Hindlimb muscle (tissue), 1 donor: ENCODE data around the gene RGS7. TPM values are rescaled to one million over a fixed set of nuclear protein-coding genes. Genes with fewer than 3 reads are reported as not detected.
A peak's percentile ranks its signal among the peaks of the same experiment; 100 is the strongest.
"Not testable (repeated sequence)": the region's sequence is repeated elsewhere in the genome, so short reads cannot be mapped to it uniquely, and the experiment has no call there.

ENCODE experiments used
- DNase-seq: peaks from one replicate; pipeline ENCODE4 v3.0.0-alpha.2; 2013
- polyA plus RNA-seq: library from polyadenylated mRNA; unstranded; fragments of 120-200 nt; gene quantifications from one replicate; pipeline ENCODE4 v1.2.1, GENCODE V29; 2013; ENCODE audit not compliant: insufficient read length

The RGS7 gene
- polyA plus RNA-seq, 1 donor = not detected

DNA sequence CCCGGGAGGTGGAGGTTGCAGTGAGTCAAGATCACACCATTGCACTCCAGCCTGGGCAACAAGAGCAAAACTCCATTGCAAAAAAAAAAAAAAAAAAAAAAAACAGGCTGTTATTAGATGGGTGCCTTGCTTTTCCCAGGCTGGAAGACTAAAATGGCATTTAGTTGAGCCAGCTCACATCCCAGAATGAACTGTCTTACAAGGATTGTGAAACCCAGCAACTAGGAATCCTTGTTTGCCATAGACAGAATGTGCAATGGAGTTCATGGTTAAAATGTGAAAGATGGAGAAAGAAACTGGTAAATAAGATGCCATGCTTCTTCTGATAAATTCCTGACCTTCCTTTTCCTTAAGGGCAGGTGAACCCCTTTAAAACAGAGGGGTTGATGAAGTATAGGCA lies 529.2 kb downstream of the RGS7 start:
- no peak for DNase-seq

DNA sequence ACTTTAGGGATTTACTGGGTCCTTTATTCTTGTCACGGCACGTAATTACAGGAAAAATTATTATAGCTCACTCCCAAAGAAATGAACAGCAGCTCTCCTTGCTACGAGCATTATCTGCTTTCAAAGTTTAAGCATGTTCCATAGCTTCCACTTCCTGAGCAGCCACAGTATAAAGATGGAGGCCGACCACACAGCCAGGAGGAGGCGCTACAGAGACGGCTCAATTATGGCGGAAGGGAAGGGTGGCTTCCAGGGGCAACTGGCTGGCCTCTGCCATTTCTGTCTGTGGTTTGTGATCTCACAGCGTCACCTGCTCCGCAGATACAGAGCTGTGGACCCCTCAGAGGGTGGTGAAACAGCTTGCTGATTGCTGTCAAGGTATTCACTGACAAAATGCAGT lies 532.8 kb downstream of the RGS7 start:
- no peak for DNase-seq

- DNase-seq = no peak
Measured at GRCh38 chr1:240823357-240823756, 533.6 kb downstream of the RGS7 start.

DNA sequence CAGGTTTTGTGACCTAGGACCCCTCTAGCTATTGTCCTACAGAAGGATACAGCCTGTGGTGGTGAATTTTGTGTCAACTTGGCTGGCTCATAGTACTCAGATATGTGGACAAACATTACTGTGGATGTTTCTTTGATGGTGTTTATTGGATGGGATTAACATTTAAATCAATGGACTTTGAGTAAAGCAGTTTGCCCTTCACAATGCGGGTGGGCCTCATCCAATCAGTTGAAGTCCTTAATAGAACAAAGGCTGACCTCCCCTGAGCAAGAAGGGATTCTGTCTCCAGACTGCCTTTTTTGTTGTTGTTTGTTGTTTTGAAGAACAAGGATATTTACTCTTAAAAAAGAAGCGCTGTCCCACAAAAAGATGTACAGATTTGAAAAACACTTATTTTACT lies 535.1 kb downstream of the RGS7 start:
- DNase-seq = no peak

DNA sequence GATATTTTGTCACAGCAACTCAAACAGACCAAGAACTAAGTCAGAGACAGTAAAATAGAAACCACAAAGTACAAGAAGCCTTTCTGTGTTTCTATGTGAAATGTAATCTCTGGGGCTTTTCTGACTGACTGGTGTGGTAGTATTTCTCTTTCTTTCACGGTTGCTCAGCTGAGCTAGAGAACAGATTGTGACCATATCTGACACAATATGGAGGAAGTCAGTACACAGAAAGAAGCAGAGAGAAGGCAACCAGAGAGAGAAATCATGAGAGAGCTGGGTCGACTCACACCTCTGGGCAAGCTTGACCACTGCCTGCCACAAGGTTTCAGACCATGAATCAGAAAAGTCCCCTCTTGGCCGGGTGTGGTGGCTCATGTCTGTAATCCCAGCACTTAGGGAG lies 536.2 kb downstream of the RGS7 start:
- no peak for DNase-seq

DNA sequence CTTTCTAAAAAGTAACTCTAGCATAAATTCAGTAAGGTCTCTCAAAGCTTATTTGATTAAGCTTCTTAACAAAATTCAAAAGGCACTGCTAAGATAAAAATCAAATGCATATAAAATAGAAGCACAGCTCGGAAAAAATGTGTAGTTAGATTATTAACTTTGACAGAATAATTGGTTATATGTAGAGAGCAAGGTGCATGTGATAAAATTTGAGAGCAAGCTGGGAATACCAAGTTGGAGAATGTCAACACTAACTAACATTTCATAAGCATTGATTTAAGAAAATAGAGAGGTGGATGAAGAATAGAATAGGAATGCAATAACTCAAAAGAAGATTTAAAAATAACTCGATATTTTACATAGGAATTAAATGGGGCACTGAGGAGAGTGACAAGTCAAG lies 540.5 kb downstream of the RGS7 start:
- no peak for DNase-seq

- DNase-seq = no peak
Measured at GRCh38 chr1:240813720-240814119, 543.3 kb downstream of the RGS7 start.

- DNase-seq = peak; percentile 3
Measured at GRCh38 chr1:240811256-240811655, 545.7 kb downstream of the RGS7 start.

GRCh38 chr1:240808381-240808780 lies 548.6 kb downstream of the RGS7 start:
- DNase-seq = no peak

DNA sequence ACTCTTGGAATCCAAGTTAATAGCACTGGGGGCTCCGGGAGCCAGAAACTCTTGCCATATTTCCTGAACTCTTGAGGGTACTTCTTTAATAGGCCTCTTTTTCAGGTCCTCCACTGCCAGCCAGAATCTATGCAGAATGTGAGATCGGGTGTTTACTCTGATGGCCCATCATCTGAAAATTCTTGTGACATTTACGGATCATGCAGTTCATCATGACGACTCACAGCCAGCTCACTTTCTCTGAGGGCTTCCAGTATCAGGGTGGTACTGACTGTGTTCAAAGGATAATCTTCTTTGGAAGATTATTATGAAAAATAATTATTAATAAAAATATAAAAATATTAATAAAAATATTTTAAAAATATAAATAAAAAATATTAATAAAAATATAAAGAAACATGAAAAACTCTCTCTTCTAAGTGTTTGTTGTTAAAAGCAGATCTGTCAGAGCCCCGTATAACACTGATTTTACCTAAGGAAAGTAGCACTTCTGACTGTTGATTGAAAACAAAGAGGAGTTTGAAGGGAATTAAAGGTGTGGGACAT lies 550.7 kb downstream of the RGS7 start:
- no peak for DNase-seq

DNA sequence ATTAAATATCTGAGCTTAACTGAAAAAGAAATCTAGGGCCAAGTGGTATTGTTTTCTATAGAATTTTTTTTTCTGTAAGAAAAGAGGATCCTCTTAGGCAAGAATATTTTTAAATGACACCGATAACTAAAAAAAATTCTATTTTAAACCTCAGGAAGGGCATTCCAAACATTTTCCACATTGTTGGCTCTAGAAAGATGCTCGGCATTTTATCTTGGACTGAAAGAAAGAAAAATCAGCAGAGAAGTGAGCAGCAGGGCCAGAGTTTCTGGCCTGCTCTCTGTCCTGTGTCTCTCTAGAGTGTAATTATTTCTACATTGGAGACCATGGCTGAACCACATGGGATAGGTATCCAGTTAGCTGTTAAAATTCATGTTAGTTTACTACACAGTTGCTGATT lies 552.5 kb downstream of the RGS7 start:
- no peak for DNase-seq

DNA sequence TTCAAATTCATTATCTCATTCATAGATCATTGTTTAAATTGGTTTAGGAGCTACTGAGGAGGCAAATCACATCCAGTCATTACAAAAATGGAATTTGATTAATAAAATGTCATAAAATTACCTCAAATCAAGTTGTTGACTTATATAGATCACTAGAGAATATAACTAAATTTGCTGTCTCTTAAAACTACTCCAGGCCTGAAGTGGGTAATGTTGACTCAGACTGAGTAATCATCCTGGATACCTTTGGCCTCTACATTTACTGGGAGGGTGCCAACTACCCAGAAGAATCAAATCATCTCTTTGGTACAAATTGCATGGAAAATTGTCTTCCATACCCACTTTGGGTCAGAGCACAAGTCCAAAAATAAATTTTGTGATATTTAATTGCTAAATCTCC lies 553.9 kb downstream of the RGS7 start:
- no peak for DNase-seq

DNA sequence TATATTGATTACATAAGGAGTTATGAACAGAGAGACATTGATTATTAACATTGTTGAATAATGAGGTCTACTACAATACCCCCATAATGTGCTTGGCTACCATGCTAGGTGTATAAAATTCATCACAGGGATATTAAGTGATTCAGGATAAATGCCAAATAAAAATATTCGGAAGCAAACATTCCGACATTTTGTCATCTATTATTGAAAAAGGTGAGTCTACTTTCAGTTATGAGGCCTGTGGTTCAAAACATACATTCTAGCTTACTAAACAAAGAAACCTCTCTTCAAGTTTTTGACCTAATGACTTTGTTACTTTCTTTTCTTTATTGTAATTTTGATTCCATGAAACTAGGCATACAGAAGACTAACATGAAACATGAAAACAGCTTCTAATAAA lies 554.7 kb downstream of the RGS7 start:
- no peak for DNase-seq

DNA sequence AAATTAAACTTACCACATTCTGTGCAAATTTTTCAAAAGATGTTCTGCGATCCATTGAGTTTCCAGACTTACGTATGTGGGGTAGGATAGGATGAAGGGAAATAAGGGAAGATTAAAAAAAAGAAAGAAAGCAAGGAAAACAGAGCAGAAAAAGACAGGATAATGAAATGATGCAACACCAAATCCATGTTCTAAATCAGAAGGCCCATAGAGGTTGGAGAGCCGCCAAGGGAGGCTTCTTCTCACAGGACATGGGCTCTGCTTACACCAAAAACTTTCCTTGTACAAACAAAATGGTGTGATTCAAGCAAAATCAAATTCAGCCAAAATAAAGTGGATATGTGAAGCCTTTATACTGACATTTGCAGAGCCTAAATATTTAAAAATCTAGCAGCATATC lies 555.6 kb downstream of the RGS7 start:
- DNase-seq = no peak

- DNase-seq = no peak
Measured at GRCh38 chr1:240800291-240800690, 556.7 kb downstream of the RGS7 start.

DNA sequence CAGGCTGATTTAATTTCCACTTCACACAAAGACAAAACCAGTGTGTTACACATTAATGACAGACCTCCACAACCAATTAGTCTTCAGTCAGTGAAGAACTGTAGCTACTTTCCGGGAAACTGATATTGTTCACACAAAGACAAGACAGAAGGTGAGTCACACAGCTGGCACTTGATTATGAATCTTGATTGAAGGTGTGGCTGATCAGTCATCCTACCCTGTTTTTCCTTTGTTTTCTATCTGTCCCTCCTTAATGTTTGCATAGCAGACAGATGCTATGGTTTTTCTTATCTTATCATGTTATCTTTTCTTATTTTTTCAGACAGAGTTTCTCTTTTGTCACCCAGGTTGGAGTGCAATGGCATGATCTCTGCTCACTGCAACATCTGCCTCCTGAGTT lies 560.0 kb downstream of the RGS7 start:
- DNase-seq = no peak

GRCh38 chr1:240794046-240794843 lies 562.8 kb downstream of the RGS7 start:
- no peak for DNase-seq

GRCh38 chr1:240792915-240793529 lies 564.0 kb downstream of the RGS7 start:
- DNase-seq = no peak

- DNase-seq = no peak
Measured at GRCh38 chr1:240790856-240791255, 566.1 kb downstream of the RGS7 start.

- DNase-seq = no peak
Measured at GRCh38 chr1:240786880-240787279, 570.1 kb downstream of the RGS7 start.

- DNase-seq = no peak
Measured at GRCh38 chr1:240784776-240785175, 572.2 kb downstream of the RGS7 start.

- not testable (repeated sequence) for DNase-seq
Measured at GRCh38 chr1:240783728-240784137, 573.3 kb downstream of the RGS7 start.

GRCh38 chr1:240776237-240776636 lies 580.8 kb downstream of the RGS7 start:
- DNase-seq = no peak

- DNase-seq = no peak
Measured at GRCh38 chr1:240772131-240772530, 584.9 kb downstream of the RGS7 start.
